ENCODE results near the gene RBM23. TPM values are rescaled to one million over a fixed set of nuclear protein-coding genes. Genes with fewer than 3 reads are reported as not detected.

The RBM23 gene
- polyA plus RNA-seq, 2 of the 4 experiments (the other 2 are of a cell fraction): 65.8 to 68.0 TPM

- H3K4me2 ChIP-seq: peak overlapping the region; percentile 98
- DNase-seq (ENCODE audit: low read depth in 1 of 2, low spot score in 1 of 2): peak; percentile 70 to 82
- TF ChIP-seq PBX3 (IDR thresholded peaks at IDR 0.05) (no peak), KDM5A (IDR thresholded peaks at IDR 0.05) (peak; percentile 60; the same call in 1 of the 2 replicates), CBX8 (IDR thresholded peaks at IDR 0.05) (no peak), JUN (IDR thresholded peaks at IDR 0.05) (no peak), MYC (IDR thresholded peaks at IDR 0.05; ENCODE audit: borderline replicate concordance, low read length) (peak; percentile 56; the same call in 1 of the 2 replicates), RARB (CRISPR knock-in tag; IDR thresholded peaks at IDR 0.05) (no peak), HES2 (IDR thresholded peaks at IDR 0.05) (no peak), EHF (CRISPR knock-in tag; IDR thresholded peaks at IDR 0.05) (no peak), EHMT2 (IDR thresholded peaks at IDR 0.05; ENCODE audit: low read depth) (no peak), RAD21 (conservative IDR thresholded peaks at IDR 0.05 in 1 of 2, IDR thresholded peaks at IDR 0.05 in 1 of 2) (peak; percentile 91 to 97), HOXA7 (CRISPR knock-in tag; IDR thresholded peaks at IDR 0.05) (no peak), ELK1 (IDR thresholded peaks at IDR 0.05; ENCODE audit: low read depth, low read length) (no peak), MAX (IDR thresholded peaks at IDR 0.05) (peak; percentile 66), SMC3 (IDR thresholded peaks at IDR 0.05) (peak; percentile 92), TP53 (CRISPR knock-in tag; IDR thresholded peaks at IDR 0.05) (no peak), FOSL2 (IDR thresholded peaks at IDR 0.05) (no peak), FOSL2 (CRISPR knock-in tag; IDR thresholded peaks at IDR 0.05) (no peak), CHD2 (IDR thresholded peaks at IDR 0.05; ENCODE audit: low read length, partially characterized antibody) (no peak), HOXB13 (CRISPR knock-in tag; IDR thresholded peaks at IDR 0.05; ENCODE audit: low read depth) (no peak), JUNB (IDR thresholded peaks at IDR 0.05) (no peak), USF2 (IDR thresholded peaks at IDR 0.05) (no peak), NR3C1 (IDR thresholded peaks at IDR 0.05) (no peak), TFCP2L1 (CRISPR knock-in tag; IDR thresholded peaks at IDR 0.05) (no peak), GATA3 (IDR thresholded peaks at IDR 0.05; ENCODE audit: borderline replicate concordance) (no peak), POLR2A (IDR thresholded peaks at IDR 0.05; ENCODE audit: low read length) (no peak), CEBPB (IDR thresholded peaks at IDR 0.05) (no peak), CTCF (IDR thresholded peaks at IDR 0.05) (peak; percentile 92)
- CTCF ChIA-PET: interaction anchor here (0.5 to 9.9 kb wide), 78 partner anchors 13 to 1833 kb away, joined by 3 to 259 read pairs (median 5); partner anchors contain the start of genes DAD1, LRP10, MMP14 and MRPL52
- H3K9me3 ChIP-seq: no peaks in the 10 kb centered on the region
- POLR2A ChIA-PET: interaction anchor here (0.5 to 1.1 kb wide), 2 partner anchors 29 to 30 kb away, joined by 3 to 8 read pairs; no protein-coding TSS in a partner anchor
- ATAC-seq: peak; percentile 91 to 96
- peak overlapping the region; percentile 57 for H3K4me3 ChIP-seq
- H3K4me1 ChIP-seq: peaks cover 4% of the 10 kb centered on the region; the same call in 2 of the 3 replicates
- FAIRE-seq: no peak
- 2% methylated on average over 16 of the region's 20 CpGs for WGBS (ENCODE audit: missing lambda C conversion rate)
- H3K27ac ChIP-seq: peak overlapping the region; percentile 91 to 98
Measured at GRCh38 chr14:22852940-22853767, 65.8 kb downstream of the RBM23 start.
